WTC11 (cell line): ENCODE results near the gene BMPER. TPM values are rescaled to one million over a fixed set of nuclear protein-coding genes. Genes with fewer than 3 reads are reported as not detected.

Experiments used
- ATAC-seq: fragments of 200-7000 bp; cut with Tn5 transposase; 2 replicates; pipeline ENCODE4 v1.10.0; 2021; ENCODE audit warnings: mild to moderate bottlenecking, moderate library complexity
- CTCF ChIA-PET: fragments of 300-600 bp; sonication (Branson Sonifier 250); formaldehyde crosslinking; loops from one replicate; lab custom pipeline; 2021; ENCODE audit warnings: antibody characterized with exemption; lab: Charles Lee
- POLR2A ChIA-PET: fragments of 350-600 bp; sonication (Branson Sonifier 250); formaldehyde crosslinking; loops from one replicate; lab custom pipeline; 2021; ENCODE audit warnings: antibody characterized with exemption; lab: Charles Lee
- DNase-seq: peaks from one replicate; pipeline ENCODE4 v3.0.0; 2021; ENCODE audit warnings: low spot score
- H3K27ac Mint-ChIP-seq: 2 replicates; pipeline ENCODE4 v1.8.0; 2021; ENCODE audit warnings: mixed read lengths
- H3K27me3 Mint-ChIP-seq: 2 replicates; pipeline ENCODE4 v1.8.0; 2021; ENCODE audit warnings: low read depth, mild to moderate bottlenecking, moderate library complexity, mixed read lengths
- H3K36me3 Mint-ChIP-seq: 2 replicates; pipeline ENCODE4 v1.8.0; 2021; ENCODE audit warnings: mixed read lengths
- H3K4me1 Mint-ChIP-seq: 2 replicates; pipeline ENCODE4 v1.8.0; 2022; ENCODE audit warnings: mixed read lengths
- H3K4me3 Mint-ChIP-seq: 2 replicates; pipeline ENCODE4 v1.8.0; 2021; ENCODE audit warnings: mild to moderate bottlenecking, moderate library complexity, mixed read lengths
- H3K9me3 Mint-ChIP-seq: 2 replicates; pipeline ENCODE4 v1.8.0; 2021; ENCODE audit warnings: mixed read lengths
- ETV6 ChIP-seq: sonication (generic); formaldehyde crosslinking; IDR thresholded peaks from 2 replicates; pipeline ENCODE4 v1.8.1; 2022; ENCODE audit warnings: mild to moderate bottlenecking, missing genetic modification reagents
- JUN ChIP-seq: sonication (generic); formaldehyde crosslinking; IDR thresholded peaks from 2 replicates; pipeline ENCODE4 v1.8.0; 2023; ENCODE audit warnings: mild to moderate bottlenecking, missing genetic modification reagents
- MXD4 ChIP-seq: fragments of 250-450 bp; sonication (Bioruptor Pico); IDR thresholded peaks from 2 replicates; pipeline ENCODE4 v1.8.0; 2021; ENCODE audit warnings: mild to moderate bottlenecking, moderate library complexity, borderline replicate concordance
- NFYB ChIP-seq: sonication (generic); formaldehyde crosslinking; conservative IDR thresholded peaks from 2 replicates; pipeline ENCODE4 v1.8.0; 2022; ENCODE audit warnings: low read depth, missing genetic modification reagents
- NR2C2 ChIP-seq: sonication (generic); formaldehyde crosslinking; IDR thresholded peaks from 2 replicates; pipeline ENCODE4 v1.8.0; 2022; ENCODE audit warnings: mild to moderate bottlenecking, missing genetic modification reagents
- OVOL2 ChIP-seq: fragments of 250-450 bp; sonication (Bioruptor Pico); IDR thresholded peaks from 2 replicates; pipeline ENCODE4 v1.9.0; 2021; ENCODE audit warnings: mild to moderate bottlenecking, borderline replicate concordance
- SMAD3 ChIP-seq: sonication (generic); formaldehyde crosslinking; IDR thresholded peaks from 2 replicates; pipeline ENCODE4 v1.8.0; 2022; ENCODE audit warnings: missing genetic modification reagents, mild to moderate bottlenecking, borderline replicate concordance
- ZBTB21 ChIP-seq: sonication (generic); formaldehyde crosslinking; IDR thresholded peaks from 2 replicates; pipeline ENCODE4 v1.8.1; 2023; ENCODE audit warnings: mild to moderate bottlenecking, missing genetic modification reagents, borderline replicate concordance
- ZNF219 ChIP-seq: sonication (generic); formaldehyde crosslinking; IDR thresholded peaks from 2 replicates; pipeline ENCODE4 v1.8.0; 2023; ENCODE audit warnings: missing genetic modification reagents, mild to moderate bottlenecking, borderline replicate concordance
- ZNF232 ChIP-seq: sonication (generic); formaldehyde crosslinking; IDR thresholded peaks from 2 replicates; pipeline ENCODE4 v1.8.0; 2022; ENCODE audit warnings: mild to moderate bottlenecking, missing genetic modification reagents
- ZNF416 ChIP-seq: fragments of 250-450 bp; sonication (Bioruptor Pico); IDR thresholded peaks from 2 replicates; pipeline ENCODE4 v1.9.0; 2021; ENCODE audit warnings: mild to moderate bottlenecking, inconsistent platforms
- total RNA-seq: library from RNA; stranded (reverse); gene quantifications from 3 replicates; pipeline ENCODE4 v1.2.3, GENCODE V29; 2021
- TF ChIP-seq, protein P1 (sequence below): sonication (generic); formaldehyde crosslinking; IDR thresholded peaks from 2 replicates; pipeline ENCODE4 v1.8.1; 2022; ENCODE audit warnings: mild to moderate bottlenecking, moderate library complexity, missing genetic modification reagents
- TF ChIP-seq, protein P2 (sequence below): sonication (generic); formaldehyde crosslinking; IDR thresholded peaks from 2 replicates; pipeline ENCODE4 v1.8.1; 2022; ENCODE audit warnings: low read depth, missing genetic modification reagents, borderline replicate concordance
- TF ChIP-seq, protein P3 (sequence below): sonication (generic); formaldehyde crosslinking; IDR thresholded peaks from 2 replicates; pipeline ENCODE4 v1.8.1; 2023; ENCODE audit warnings: mild to moderate bottlenecking, missing genetic modification reagents
- TF ChIP-seq, protein P4 (sequence below): fragments of 250-450 bp; sonication (Bioruptor Pico); IDR thresholded peaks from 2 replicates; pipeline ENCODE4 v2.1.2; 2022; ENCODE audit warnings: mild to moderate bottlenecking, moderate library complexity
- TF ChIP-seq, protein P5 (sequence below): fragments of 250-450 bp; sonication (Bioruptor Pico); IDR thresholded peaks from 2 replicates; pipeline ENCODE4 v1.9.0; 2021; ENCODE audit warnings: moderate library complexity, mild to moderate bottlenecking, inconsistent platforms, borderline replicate concordance
- TF ChIP-seq, protein P6 (sequence below): sonication (generic); formaldehyde crosslinking; IDR thresholded peaks from 2 replicates; pipeline ENCODE4 v1.8.1; 2022; ENCODE audit warnings: missing genetic modification reagents, borderline replicate concordance
- TF ChIP-seq, protein P7 (sequence below): sonication (generic); formaldehyde crosslinking; IDR thresholded peaks from 2 replicates; pipeline ENCODE4 v1.8.0; 2023; ENCODE audit warnings: mild to moderate bottlenecking, missing genetic modification reagents

The BMPER gene
- total RNA-seq, 1 experiment from 2014 or later = 1.9 TPM

DNA sequence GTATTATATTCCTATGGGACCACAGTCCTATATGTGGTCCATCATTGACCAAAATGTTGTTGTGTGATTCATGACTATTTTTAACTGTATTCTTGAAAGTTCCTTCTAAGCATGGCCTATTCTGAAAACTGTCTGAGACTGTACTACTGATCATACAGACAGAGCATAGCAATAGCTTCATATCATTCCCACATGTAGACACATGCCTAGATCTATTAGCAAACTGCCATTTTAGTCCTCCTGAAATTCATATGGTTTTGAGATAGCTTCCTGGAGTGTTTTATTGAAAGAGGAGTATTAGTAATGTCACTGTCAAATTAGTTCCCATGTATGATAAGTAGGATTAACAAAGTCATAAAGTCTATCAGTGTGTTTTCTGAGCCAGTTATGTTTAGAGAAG, 157.5 kb downstream of the BMPER start (continued):
- TF ChIP-seq, protein P1, sequence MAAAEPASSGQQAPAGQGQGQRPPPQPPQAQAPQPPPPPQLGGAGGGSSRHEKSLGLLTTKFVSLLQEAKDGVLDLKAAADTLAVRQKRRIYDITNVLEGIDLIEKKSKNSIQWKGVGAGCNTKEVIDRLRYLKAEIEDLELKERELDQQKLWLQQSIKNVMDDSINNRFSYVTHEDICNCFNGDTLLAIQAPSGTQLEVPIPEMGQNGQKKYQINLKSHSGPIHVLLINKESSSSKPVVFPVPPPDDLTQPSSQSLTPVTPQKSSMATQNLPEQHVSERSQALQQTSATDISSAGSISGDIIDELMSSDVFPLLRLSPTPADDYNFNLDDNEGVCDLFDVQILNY (CRISPR knock-in tag) = no peak
- TF ChIP-seq ZBTB21 (CRISPR knock-in tag) (no peak), SMAD3 (CRISPR knock-in tag) (no peak), MXD4 (no peak)
- TF ChIP-seq, all 79 proteins: peak for 0

DNA sequence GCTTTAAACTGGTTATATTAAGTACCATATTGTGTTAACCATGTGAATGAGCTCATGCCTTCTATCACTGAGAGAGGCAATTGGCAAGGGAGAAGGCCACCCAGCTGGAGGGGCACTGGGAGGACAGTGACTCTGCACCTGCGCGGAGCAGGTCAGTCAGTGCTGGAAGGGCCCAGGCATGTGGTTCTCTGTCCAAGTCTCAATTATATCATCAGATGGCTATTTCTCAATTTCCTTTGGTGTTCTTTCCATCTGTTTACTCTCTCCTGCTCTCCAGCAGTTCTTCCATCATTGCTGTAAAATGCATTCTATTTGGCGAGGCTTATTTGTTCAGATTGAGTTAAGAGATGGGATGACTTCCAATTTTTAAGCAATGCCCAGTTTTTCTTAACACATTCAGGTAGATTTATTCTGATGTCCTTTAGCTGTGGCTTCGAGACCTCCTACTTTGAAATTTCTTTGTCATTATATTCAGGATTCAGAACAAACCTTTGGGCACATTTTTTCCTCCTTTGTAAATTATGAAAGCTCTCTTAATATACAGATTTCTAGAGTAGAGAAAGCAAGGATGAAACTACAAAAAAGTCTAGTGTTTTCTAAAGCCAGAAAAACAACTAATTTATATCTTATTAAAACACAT, 159.3 kb downstream of the BMPER start:
- ChIA-PET POLR2A (no interaction called here), CTCF (interaction anchor here (1.0 to 1.8 kb wide), 2 partner anchors 23 to 82 kb away, joined by 4 to 5 read pairs; no protein-coding TSS in a partner anchor)
- Mint-ChIP-seq H3K9me3 (no peaks in the 10 kb centered on the region), H3K27me3 (no peaks in the 10 kb centered on the region), H3K36me3 (no peaks in the 10 kb centered on the region), H3K4me1 (peaks cover 71% of the 10 kb centered on the region), H3K27ac (no peak overlapping the region), H3K4me3 (no peak overlapping the region)
- DNase-seq (no peak), ATAC-seq (no peak)
- TF ChIP-seq OVOL2 (CRISPR knock-in tag) (no peak), NFYB (CRISPR knock-in tag) (no peak), ZNF219 (CRISPR knock-in tag) (no peak), SMAD3 (CRISPR knock-in tag) (no peak), ETV6 (CRISPR knock-in tag) (no peak), MXD4 (no peak), ZNF416 (CRISPR knock-in tag) (no peak), NR2C2 (no peak), JUN (CRISPR knock-in tag) (no peak), ZNF232 (CRISPR knock-in tag) (no peak)
- TF ChIP-seq, protein P2, sequence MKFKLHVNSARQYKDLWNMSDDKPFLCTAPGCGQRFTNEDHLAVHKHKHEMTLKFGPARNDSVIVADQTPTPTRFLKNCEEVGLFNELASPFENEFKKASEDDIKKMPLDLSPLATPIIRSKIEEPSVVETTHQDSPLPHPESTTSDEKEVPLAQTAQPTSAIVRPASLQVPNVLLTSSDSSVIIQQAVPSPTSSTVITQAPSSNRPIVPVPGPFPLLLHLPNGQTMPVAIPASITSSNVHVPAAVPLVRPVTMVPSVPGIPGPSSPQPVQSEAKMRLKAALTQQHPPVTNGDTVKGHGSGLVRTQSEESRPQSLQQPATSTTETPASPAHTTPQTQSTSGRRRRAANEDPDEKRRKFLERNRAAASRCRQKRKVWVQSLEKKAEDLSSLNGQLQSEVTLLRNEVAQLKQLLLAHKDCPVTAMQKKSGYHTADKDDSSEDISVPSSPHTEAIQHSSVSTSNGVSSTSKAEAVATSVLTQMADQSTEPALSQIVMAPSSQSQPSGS (CRISPR knock-in tag) = no peak
- TF ChIP-seq, protein P3, sequence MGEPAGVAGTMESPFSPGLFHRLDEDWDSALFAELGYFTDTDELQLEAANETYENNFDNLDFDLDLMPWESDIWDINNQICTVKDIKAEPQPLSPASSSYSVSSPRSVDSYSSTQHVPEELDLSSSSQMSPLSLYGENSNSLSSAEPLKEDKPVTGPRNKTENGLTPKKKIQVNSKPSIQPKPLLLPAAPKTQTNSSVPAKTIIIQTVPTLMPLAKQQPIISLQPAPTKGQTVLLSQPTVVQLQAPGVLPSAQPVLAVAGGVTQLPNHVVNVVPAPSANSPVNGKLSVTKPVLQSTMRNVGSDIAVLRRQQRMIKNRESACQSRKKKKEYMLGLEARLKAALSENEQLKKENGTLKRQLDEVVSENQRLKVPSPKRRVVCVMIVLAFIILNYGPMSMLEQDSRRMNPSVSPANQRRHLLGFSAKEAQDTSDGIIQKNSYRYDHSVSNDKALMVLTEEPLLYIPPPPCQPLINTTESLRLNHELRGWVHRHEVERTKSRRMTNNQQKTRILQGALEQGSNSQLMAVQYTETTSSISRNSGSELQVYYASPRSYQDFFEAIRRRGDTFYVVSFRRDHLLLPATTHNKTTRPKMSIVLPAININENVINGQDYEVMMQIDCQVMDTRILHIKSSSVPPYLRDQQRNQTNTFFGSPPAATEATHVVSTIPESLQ (CRISPR knock-in tag) = no peak
- TF ChIP-seq, protein P4, sequence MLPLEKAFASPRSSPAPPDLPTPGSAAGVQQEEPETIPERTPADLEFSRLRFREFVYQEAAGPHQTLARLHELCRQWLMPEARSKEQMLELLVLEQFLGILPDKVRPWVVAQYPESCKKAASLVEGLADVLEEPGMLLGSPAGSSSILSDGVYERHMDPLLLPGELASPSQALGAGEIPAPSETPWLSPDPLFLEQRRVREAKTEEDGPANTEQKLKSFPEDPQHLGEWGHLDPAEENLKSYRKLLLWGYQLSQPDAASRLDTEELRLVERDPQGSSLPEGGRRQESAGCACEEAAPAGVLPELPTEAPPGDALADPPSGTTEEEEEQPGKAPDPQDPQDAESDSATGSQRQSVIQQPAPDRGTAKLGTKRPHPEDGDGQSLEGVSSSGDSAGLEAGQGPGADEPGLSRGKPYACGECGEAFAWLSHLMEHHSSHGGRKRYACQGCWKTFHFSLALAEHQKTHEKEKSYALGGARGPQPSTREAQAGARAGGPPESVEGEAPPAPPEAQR = no peak
- TF ChIP-seq, protein P5, sequence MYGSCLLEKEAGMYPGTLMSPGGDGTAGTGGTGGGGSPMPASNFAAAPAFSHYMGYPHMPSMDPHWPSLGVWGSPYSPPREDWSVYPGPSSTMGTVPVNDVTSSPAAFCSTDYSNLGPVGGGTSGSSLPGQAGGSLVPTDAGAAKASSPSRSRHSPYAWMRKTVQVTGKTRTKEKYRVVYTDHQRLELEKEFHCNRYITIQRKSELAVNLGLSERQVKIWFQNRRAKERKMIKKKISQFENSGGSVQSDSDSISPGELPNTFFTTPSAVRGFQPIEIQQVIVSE = no peak
- TF ChIP-seq, protein P6, sequence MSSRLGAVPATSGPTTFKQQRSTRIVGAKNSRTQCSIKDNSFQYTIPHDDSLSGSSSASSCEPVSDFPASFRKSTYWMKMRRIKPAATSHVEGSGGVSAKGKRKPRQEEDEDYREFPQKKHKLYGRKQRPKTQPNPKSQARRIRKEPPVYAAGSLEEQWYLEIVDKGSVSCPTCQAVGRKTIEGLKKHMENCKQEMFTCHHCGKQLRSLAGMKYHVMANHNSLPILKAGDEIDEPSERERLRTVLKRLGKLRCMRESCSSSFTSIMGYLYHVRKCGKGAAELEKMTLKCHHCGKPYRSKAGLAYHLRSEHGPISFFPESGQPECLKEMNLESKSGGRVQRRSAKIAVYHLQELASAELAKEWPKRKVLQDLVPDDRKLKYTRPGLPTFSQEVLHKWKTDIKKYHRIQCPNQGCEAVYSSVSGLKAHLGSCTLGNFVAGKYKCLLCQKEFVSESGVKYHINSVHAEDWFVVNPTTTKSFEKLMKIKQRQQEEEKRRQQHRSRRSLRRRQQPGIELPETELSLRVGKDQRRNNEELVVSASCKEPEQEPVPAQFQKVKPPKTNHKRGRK (CRISPR knock-in tag) = no peak
- TF ChIP-seq, protein P7, sequence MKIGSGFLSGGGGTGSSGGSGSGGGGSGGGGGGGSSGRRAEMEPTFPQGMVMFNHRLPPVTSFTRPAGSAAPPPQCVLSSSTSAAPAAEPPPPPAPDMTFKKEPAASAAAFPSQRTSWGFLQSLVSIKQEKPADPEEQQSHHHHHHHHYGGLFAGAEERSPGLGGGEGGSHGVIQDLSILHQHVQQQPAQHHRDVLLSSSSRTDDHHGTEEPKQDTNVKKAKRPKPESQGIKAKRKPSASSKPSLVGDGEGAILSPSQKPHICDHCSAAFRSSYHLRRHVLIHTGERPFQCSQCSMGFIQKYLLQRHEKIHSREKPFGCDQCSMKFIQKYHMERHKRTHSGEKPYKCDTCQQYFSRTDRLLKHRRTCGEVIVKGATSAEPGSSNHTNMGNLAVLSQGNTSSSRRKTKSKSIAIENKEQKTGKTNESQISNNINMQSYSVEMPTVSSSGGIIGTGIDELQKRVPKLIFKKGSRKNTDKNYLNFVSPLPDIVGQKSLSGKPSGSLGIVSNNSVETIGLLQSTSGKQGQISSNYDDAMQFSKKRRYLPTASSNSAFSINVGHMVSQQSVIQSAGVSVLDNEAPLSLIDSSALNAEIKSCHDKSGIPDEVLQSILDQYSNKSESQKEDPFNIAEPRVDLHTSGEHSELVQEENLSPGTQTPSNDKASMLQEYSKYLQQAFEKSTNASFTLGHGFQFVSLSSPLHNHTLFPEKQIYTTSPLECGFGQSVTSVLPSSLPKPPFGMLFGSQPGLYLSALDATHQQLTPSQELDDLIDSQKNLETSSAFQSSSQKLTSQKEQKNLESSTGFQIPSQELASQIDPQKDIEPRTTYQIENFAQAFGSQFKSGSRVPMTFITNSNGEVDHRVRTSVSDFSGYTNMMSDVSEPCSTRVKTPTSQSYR (CRISPR knock-in tag) = no peak
